PC-3 (cell line): ENCODE data around the gene PEX11B.

Source experiments
- EZH2phosphoT487 ChIP-seq: fragments of 300-600 bp; sonication (generic); IDR thresholded peaks from 2 replicates; pipeline ENCODE4 v1.6.1; 2018; ENCODE audit warnings: mild to moderate bottlenecking, antibody characterized with exemption, low read length, borderline replicate concordance
- TF ChIP-seq, protein P1 (sequence below): fragments of 300-600 bp; sonication (generic); conservative IDR thresholded peaks from 2 replicates; pipeline ENCODE4 v1.5.1; 2017; ENCODE audit warnings: antibody characterized with exemption, low read depth, mild to moderate bottlenecking, low read length

DNA sequence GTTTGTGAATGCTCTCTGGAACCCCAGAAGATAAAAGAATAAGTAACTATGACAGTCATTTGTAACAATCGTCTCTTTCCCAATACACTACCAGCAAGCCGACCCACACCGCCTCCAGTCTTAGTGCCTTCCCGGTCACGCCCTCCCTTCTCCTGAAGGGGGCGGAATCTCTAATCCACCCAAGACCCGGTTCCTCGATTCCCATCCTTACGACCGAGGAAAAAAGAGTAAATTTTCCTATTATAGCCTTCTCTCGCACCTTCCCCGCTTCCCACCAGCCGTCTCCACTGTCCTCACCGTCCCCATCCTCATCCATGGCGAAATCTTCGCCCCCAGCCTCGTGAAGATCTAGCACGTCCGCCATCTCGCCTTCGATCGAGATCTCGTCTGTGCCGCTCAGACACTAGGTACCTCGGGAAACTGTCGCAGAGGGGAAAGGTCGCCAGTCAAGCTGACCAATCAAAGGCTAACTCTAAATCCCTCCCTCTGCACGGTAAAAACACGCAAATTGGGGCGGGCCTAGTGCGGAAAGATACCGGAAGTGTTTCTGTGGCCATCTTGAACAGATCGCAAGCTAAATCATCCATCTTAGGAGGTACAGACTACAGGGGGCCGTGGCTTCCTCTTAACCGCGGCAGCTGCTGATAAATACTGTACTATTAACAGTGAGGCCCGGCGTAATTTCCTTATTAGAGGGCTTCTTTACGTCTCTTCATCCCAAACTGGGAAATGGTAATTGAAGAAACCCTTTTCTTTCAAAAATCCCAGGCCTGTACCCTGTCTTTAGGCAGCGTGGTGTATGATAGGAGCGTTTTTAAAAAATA is 8.8 kb upstream of the PEX11B start, which contains the start of gene RBM8A:
- TF ChIP-seq, protein P1, sequence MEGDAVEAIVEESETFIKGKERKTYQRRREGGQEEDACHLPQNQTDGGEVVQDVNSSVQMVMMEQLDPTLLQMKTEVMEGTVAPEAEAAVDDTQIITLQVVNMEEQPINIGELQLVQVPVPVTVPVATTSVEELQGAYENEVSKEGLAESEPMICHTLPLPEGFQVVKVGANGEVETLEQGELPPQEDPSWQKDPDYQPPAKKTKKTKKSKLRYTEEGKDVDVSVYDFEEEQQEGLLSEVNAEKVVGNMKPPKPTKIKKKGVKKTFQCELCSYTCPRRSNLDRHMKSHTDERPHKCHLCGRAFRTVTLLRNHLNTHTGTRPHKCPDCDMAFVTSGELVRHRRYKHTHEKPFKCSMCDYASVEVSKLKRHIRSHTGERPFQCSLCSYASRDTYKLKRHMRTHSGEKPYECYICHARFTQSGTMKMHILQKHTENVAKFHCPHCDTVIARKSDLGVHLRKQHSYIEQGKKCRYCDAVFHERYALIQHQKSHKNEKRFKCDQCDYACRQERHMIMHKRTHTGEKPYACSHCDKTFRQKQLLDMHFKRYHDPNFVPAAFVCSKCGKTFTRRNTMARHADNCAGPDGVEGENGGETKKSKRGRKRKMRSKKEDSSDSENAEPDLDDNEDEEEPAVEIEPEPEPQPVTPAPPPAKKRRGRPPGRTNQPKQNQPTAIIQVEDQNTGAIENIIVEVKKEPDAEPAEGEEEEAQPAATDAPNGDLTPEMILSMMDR, result peak; percentile 81
- no peak for TF ChIP-seq EZH2phosphoT487
